Upper lobe of right lung (tissue), 1 donor: ENCODE results near the gene UBIAD1. TPM values are rescaled to one million over a fixed set of nuclear protein-coding genes. Genes with fewer than 3 reads are reported as not detected.

ENCODE experiments used
- ATAC-seq: fragments of 200-7000 bp; cut with Tn5 transposase; one replicate; pipeline ENCODE4 v1.9.1; 2020; ENCODE audit warnings: mild to moderate bottlenecking, moderate library complexity
- DNase-seq: peaks from one replicate; pipeline ENCODE4 v3.0.0-alpha.2; 2020
- H3K27ac ChIP-seq: fragments of 200-600 bp; one replicate; pipeline ENCODE4 v1.8.0; 2022
- H3K27me3 ChIP-seq: fragments of 200-600 bp; one replicate; pipeline ENCODE4 v1.8.0; 2022; ENCODE audit warnings: mild to moderate bottlenecking
- H3K36me3 ChIP-seq: fragments of 200-600 bp; one replicate; pipeline ENCODE4 v1.8.0; 2022
- H3K4me1 ChIP-seq: fragments of 200-600 bp; one replicate; pipeline ENCODE4 v1.8.0; 2022
- H3K4me3 ChIP-seq: fragments of 200-600 bp; one replicate; pipeline ENCODE4 v1.8.0; 2022; ENCODE audit warnings: mild to moderate bottlenecking
- H3K9me3 ChIP-seq: fragments of 200-600 bp; one replicate; pipeline ENCODE4 v1.8.0; 2022
- CTCF ChIP-seq: fragments of 200-600 bp; IDR thresholded peaks from one replicate; pipeline ENCODE4 v1.8.0; 2022; ENCODE audit warnings: antibody characterized with exemption
- intact Hi-C: fragments of 100-400 bp; cut with DNase I; formaldehyde crosslinking; loops from one replicate; pipeline ENCODE4 v1.11.0; 2022
- total RNA-seq: library from RNA; stranded (reverse); fragmentation: NEBNext Ultra II Directional; extraction: Animal tissue kit (Norgen Biotek cat#: 25700); gene quantifications from one replicate; pipeline ENCODE4 v1.2.1, GENCODE V29; 2021
- donor health status: DM: no; HTN: yes; CAD: no; lungs with severe emphysema.

The UBIAD1 gene
- total RNA-seq, 1 donor from 2014 or later, result 15.3 TPM

- H3K9me3 ChIP-seq, result no peaks in the 10 kb centered on the region
- H3K27me3 ChIP-seq, result no peaks in the 10 kb centered on the region
- peaks cover 98% of the 10 kb centered on the region for H3K36me3 ChIP-seq
- ATAC-seq (no peak), DNase-seq (no peak)
- H3K27ac ChIP-seq, result no peak overlapping the region
- no peak overlapping the region for H3K4me3 ChIP-seq
- H3K4me1 ChIP-seq, result peaks cover 3% of the 10 kb centered on the region
- no peak for TF ChIP-seq CTCF
- intact Hi-C loops, result no loop called here
These were observed 34.7 kb upstream of the UBIAD1 start for GRCh38 chr1:11238311-11238710.

GRCh38 chr1:11245248-11245647 lies 27.8 kb upstream of the UBIAD1 start:
- H3K36me3 ChIP-seq, result peaks cover 71% of the 10 kb centered on the region
- H3K27me3 ChIP-seq, result no peaks in the 10 kb centered on the region
- no peak for DNase-seq
- H3K27ac ChIP-seq, result no peak overlapping the region
- no peak overlapping the region for H3K4me3 ChIP-seq
- no peak for ATAC-seq
- no peaks in the 10 kb centered on the region for H3K9me3 ChIP-seq
- H3K4me1 ChIP-seq, result no peaks in the 10 kb centered on the region
- intact Hi-C loops, result loop anchor here (10.0 kb wide), 1 partner anchor 400 kb away; no protein-coding TSS in a partner anchor
- TF ChIP-seq CTCF, result no peak

GRCh38 chr1:11245904-11246719 lies 26.9 kb upstream of the UBIAD1 start:
- no peak overlapping the region for H3K4me3 ChIP-seq
- no peak for TF ChIP-seq CTCF
- intact Hi-C loops, result loop anchor here (10.0 kb wide), 1 partner anchor 399 kb away; no protein-coding TSS in a partner anchor
- no peaks in the 10 kb centered on the region for H3K27me3 ChIP-seq
- H3K27ac ChIP-seq, result no peak overlapping the region
- no peak for ATAC-seq
- DNase-seq, result no peak
- peaks cover 68% of the 10 kb centered on the region for H3K36me3 ChIP-seq
- H3K4me1 ChIP-seq, result no peaks in the 10 kb centered on the region
- no peaks in the 10 kb centered on the region for H3K9me3 ChIP-seq

GRCh38 chr1:11248169-11248568 lies 24.8 kb upstream of the UBIAD1 start:
- Histone ChIP-seq H3K4me1 (no peaks in the 10 kb centered on the region), H3K4me3 (no peak overlapping the region), H3K27me3 (no peaks in the 10 kb centered on the region), H3K27ac (no peak overlapping the region), H3K36me3 (peaks cover 67% of the 10 kb centered on the region), H3K9me3 (no peaks in the 10 kb centered on the region)
- intact Hi-C loops, result loop anchor here (10.0 kb wide), 1 partner anchor 397 kb away; no protein-coding TSS in a partner anchor
- ATAC-seq, result no peak
- no peak for DNase-seq
- TF ChIP-seq CTCF, result no peak

- no peaks in the 10 kb centered on the region for H3K4me1 ChIP-seq
- intact Hi-C loops, result no loop called here
- no peak for TF ChIP-seq CTCF
- H3K27me3 ChIP-seq, result no peaks in the 10 kb centered on the region
- DNase-seq (no peak), ATAC-seq (no peak)
- H3K36me3 ChIP-seq, result peaks cover 71% of the 10 kb centered on the region
- no peaks in the 10 kb centered on the region for H3K9me3 ChIP-seq
- no peak overlapping the region for H3K27ac ChIP-seq
- no peak overlapping the region for H3K4me3 ChIP-seq
These were observed 20.5 kb upstream of the UBIAD1 start for GRCh38 chr1:11252538-11252937.
